Activated T-helper 2 cell treated with anti-CD3 and anti-CD28 coated beads, Interferon-gamma antibody, Interleukin-2, Interleukin-4, amounts not matched to agents 10 μg/mL and 5 μg/mL and 100 μg/mL, durations not matched to agents 14 hours and 24 hours and 36 hours (primary cell): ENCODE results near the gene RNF152. TPM values are rescaled to one million over a fixed set of nuclear protein-coding genes. Genes with fewer than 3 reads are reported as not detected.

Experiments
- DNase-seq: peaks from one replicate; pipeline ENCODE4 v3.0.0; 2021; ENCODE audit warnings: low spot score
- H3K27ac Mint-ChIP-seq: one replicate; pipeline ENCODE4 v1.8.0; 2021; ENCODE audit warnings: mixed read lengths
- H3K27me3 Mint-ChIP-seq: one replicate; pipeline ENCODE4 v1.8.0; 2021; ENCODE audit warnings: low read depth, mixed read lengths
- H3K36me3 Mint-ChIP-seq: one replicate; pipeline ENCODE4 v1.8.0; 2021; ENCODE audit warnings: low read depth, mixed read lengths
- H3K4me1 Mint-ChIP-seq: one replicate; pipeline ENCODE4 v1.8.0; 2021; ENCODE audit warnings: low read depth, mixed read lengths
- H3K4me3 Mint-ChIP-seq: one replicate; pipeline ENCODE4 v1.8.0; 2021; ENCODE audit warnings: low read depth, mild to moderate bottlenecking, moderate library complexity, mixed read lengths
- H3K9me3 Mint-ChIP-seq: one replicate; pipeline ENCODE4 v1.8.0; 2021; ENCODE audit warnings: mixed read lengths
- intact Hi-C: fragments of 100-400 bp; cut with micrococcal nuclease; formaldehyde crosslinking; loops from one replicate; pipeline ENCODE4 v1.15.1; 2023
- total RNA-seq: library from RNA; stranded (reverse); gene quantifications from 2 replicates; pipeline ENCODE4 v1.2.3, GENCODE V29; 2022

Gene RNF152
- total RNA-seq, 1 donor from 2014 or later = 0.21 TPM

GRCh38 chr18:61842146-61842545, 50.7 kb downstream of the RNF152 start:
- DNase-seq = no peak
- no peak overlapping the region for H3K4me3 Mint-ChIP-seq
- H3K9me3 Mint-ChIP-seq = no peaks in the 10 kb centered on the region
- intact Hi-C loops = no loop called here
- peaks cover 15% of the 10 kb centered on the region for H3K27me3 Mint-ChIP-seq
- H3K36me3 Mint-ChIP-seq = no peaks in the 10 kb centered on the region
- H3K27ac Mint-ChIP-seq = no peak overlapping the region
- H3K4me1 Mint-ChIP-seq = no peaks in the 10 kb centered on the region

GRCh38 chr18:61841706-61842105, 51.1 kb downstream of the RNF152 start:
- DNase-seq = no peak
- intact Hi-C loops = no loop called here
- H3K4me1 Mint-ChIP-seq = no peaks in the 10 kb centered on the region
- H3K27ac Mint-ChIP-seq = no peak overlapping the region
- peaks cover 15% of the 10 kb centered on the region for H3K27me3 Mint-ChIP-seq
- no peaks in the 10 kb centered on the region for H3K9me3 Mint-ChIP-seq
- no peaks in the 10 kb centered on the region for H3K36me3 Mint-ChIP-seq
- no peak overlapping the region for H3K4me3 Mint-ChIP-seq

GRCh38 chr18:61840324-61840723, 52.5 kb downstream of the RNF152 start:
- Mint-ChIP-seq H3K36me3 (no peaks in the 10 kb centered on the region), H3K4me3 (no peak overlapping the region), H3K27ac (no peak overlapping the region), H3K4me1 (no peaks in the 10 kb centered on the region), H3K27me3 (peaks cover 15% of the 10 kb centered on the region), H3K9me3 (no peaks in the 10 kb centered on the region)
- intact Hi-C loops = no loop called here
- DNase-seq = no peak

- intact Hi-C loops = no loop called here
- H3K27ac Mint-ChIP-seq = no peak overlapping the region
- H3K9me3 Mint-ChIP-seq = no peaks in the 10 kb centered on the region
- H3K4me1 Mint-ChIP-seq = peaks cover 6% of the 10 kb centered on the region
- H3K36me3 Mint-ChIP-seq = no peaks in the 10 kb centered on the region
- no peak for DNase-seq
- no peak overlapping the region for H3K4me3 Mint-ChIP-seq
- peaks cover 19% of the 10 kb centered on the region for H3K27me3 Mint-ChIP-seq
Observed at GRCh38 chr18:61838521-61838920, 54.3 kb downstream of the RNF152 start.

DNA sequence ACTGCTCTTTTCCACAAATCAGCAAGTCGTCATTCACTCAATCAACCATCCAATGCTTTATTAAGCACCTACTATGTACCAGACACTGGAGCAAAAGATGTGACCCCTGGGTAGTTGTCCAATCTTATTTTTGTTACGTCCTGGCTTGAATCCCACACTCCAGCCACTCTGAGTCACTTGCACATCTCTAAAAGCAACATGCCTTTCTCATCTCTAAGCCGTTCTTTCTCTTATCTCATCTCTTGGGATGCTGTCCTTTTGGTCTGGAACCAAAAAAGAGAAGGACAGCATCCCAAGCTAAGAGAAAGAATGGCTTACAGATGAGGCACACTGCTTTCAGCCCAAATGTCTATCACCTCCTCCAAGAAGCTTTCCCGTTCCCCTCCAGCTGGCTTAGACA, 58.8 kb downstream of the RNF152 start:
- Mint-ChIP-seq H3K36me3 (no peaks in the 10 kb centered on the region), H3K27ac (no peak overlapping the region), H3K4me3 (no peak overlapping the region), H3K27me3 (peaks cover 28% of the 10 kb centered on the region), H3K9me3 (no peaks in the 10 kb centered on the region), H3K4me1 (peaks cover 14% of the 10 kb centered on the region)
- intact Hi-C loops = no loop called here
- DNase-seq = no peak

- H3K4me3 Mint-ChIP-seq = no peak overlapping the region
- no peaks in the 10 kb centered on the region for H3K9me3 Mint-ChIP-seq
- intact Hi-C loops = no loop called here
- no peak for DNase-seq
- peaks cover 14% of the 10 kb centered on the region for H3K4me1 Mint-ChIP-seq
- no peaks in the 10 kb centered on the region for H3K36me3 Mint-ChIP-seq
- peaks cover 26% of the 10 kb centered on the region for H3K27me3 Mint-ChIP-seq
- H3K27ac Mint-ChIP-seq = no peak overlapping the region
Observed at GRCh38 chr18:61833387-61833786, 59.4 kb downstream of the RNF152 start.

- peaks cover 14% of the 10 kb centered on the region for H3K4me1 Mint-ChIP-seq
- no peak overlapping the region for H3K27ac Mint-ChIP-seq
- H3K27me3 Mint-ChIP-seq = peaks cover 26% of the 10 kb centered on the region
- DNase-seq = no peak
- no peaks in the 10 kb centered on the region for H3K9me3 Mint-ChIP-seq
- H3K36me3 Mint-ChIP-seq = no peaks in the 10 kb centered on the region
- intact Hi-C loops = no loop called here
- no peak overlapping the region for H3K4me3 Mint-ChIP-seq
Observed at GRCh38 chr18:61832858-61833257, 59.9 kb downstream of the RNF152 start.

DNA sequence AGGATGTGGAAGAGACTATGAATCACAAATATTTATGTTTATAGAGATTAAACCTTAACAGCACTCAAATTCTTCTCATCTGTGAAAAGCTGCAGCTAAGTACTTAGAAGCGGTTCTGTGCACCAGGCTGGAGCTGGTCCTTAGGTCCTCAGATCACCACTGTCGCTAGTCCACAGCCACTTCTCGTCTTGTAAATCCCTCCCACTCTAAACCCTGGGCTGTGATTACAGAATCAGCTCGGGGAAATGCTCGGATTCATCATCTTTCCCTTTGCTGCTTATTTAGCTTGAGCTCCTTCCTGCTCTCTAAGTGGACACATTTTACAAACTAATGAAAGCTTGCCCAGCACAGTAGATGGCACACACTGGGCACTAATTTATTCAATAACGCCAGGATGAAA, 61.7 kb downstream of the RNF152 start:
- Mint-ChIP-seq H3K27me3 (peaks cover 28% of the 10 kb centered on the region), H3K4me3 (no peak overlapping the region), H3K9me3 (no peaks in the 10 kb centered on the region), H3K36me3 (no peaks in the 10 kb centered on the region), H3K4me1 (peaks cover 14% of the 10 kb centered on the region), H3K27ac (no peak overlapping the region)
- intact Hi-C loops = no loop called here
- no peak for DNase-seq

- intact Hi-C loops = no loop called here
- no peaks in the 10 kb centered on the region for H3K9me3 Mint-ChIP-seq
- no peak for DNase-seq
- peaks cover 28% of the 10 kb centered on the region for H3K27me3 Mint-ChIP-seq
- H3K4me3 Mint-ChIP-seq = no peak overlapping the region
- H3K27ac Mint-ChIP-seq = no peak overlapping the region
- H3K36me3 Mint-ChIP-seq = no peaks in the 10 kb centered on the region
- H3K4me1 Mint-ChIP-seq = peaks cover 12% of the 10 kb centered on the region
Observed at GRCh38 chr18:61829108-61829507, 63.7 kb downstream of the RNF152 start.

DNA sequence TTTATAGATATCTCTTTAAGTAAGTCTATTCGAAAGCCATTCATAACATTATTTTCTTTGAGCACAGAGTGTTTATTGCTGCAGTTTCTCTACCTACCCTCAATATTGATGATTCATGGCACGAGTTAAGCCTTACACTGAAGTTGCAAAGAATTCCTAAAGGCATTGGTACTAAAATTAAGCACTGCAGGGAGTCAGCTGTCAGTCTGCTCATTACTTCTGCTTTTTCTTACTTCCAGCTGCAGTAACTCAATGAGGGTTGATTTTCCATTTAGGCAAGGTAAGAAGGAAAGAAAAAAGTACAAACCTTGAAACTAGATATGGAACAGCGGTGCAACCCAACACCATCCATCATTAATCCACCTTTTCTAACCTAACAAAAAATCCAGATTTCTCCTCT, 65.2 kb downstream of the RNF152 start:
- no peak overlapping the region for H3K27ac Mint-ChIP-seq
- no peaks in the 10 kb centered on the region for H3K36me3 Mint-ChIP-seq
- no peak for DNase-seq
- intact Hi-C loops = no loop called here
- H3K4me3 Mint-ChIP-seq = no peak overlapping the region
- H3K27me3 Mint-ChIP-seq = peaks cover 26% of the 10 kb centered on the region
- H3K9me3 Mint-ChIP-seq = no peaks in the 10 kb centered on the region
- no peaks in the 10 kb centered on the region for H3K4me1 Mint-ChIP-seq

- peaks cover 24% of the 10 kb centered on the region for H3K27me3 Mint-ChIP-seq
- no peak overlapping the region for H3K4me3 Mint-ChIP-seq
- no peaks in the 10 kb centered on the region for H3K4me1 Mint-ChIP-seq
- intact Hi-C loops = no loop called here
- H3K27ac Mint-ChIP-seq = no peak overlapping the region
- no peaks in the 10 kb centered on the region for H3K36me3 Mint-ChIP-seq
- DNase-seq = no peak
- no peaks in the 10 kb centered on the region for H3K9me3 Mint-ChIP-seq
Observed at GRCh38 chr18:61825386-61825785, 67.4 kb downstream of the RNF152 start.

- DNase-seq = no peak
- Mint-ChIP-seq H3K9me3 (no peaks in the 10 kb centered on the region), H3K27me3 (peaks cover 21% of the 10 kb centered on the region), H3K4me1 (no peaks in the 10 kb centered on the region), H3K4me3 (no peak overlapping the region), H3K36me3 (no peaks in the 10 kb centered on the region), H3K27ac (no peak overlapping the region)
- intact Hi-C loops = no loop called here
Observed at GRCh38 chr18:61824733-61825363, 68.0 kb downstream of the RNF152 start.

DNA sequence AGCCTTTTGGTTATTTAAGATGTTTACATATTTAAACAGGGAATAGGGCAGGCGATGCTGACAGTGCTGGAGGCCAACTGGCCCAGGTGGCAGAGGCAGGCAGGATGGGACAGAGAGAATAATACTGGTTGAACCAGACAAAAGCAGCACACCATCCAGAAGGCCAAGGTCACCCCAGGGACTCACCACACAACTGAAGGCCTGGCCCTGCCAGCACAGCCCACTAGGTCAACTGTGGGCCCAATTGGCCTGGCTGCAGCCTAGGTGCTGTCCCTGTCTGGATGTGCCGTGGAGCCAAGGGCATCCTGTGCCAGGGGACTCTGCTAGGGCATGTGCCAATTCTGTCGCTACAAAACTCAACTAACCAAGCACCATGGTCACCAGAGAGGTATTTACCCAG, 69.2 kb downstream of the RNF152 start:
- Mint-ChIP-seq H3K9me3 (no peaks in the 10 kb centered on the region), H3K27ac (no peak overlapping the region), H3K4me3 (no peak overlapping the region), H3K27me3 (peaks cover 14% of the 10 kb centered on the region), H3K36me3 (no peaks in the 10 kb centered on the region), H3K4me1 (no peaks in the 10 kb centered on the region)
- no peak for DNase-seq
- intact Hi-C loops = no loop called here

DNA sequence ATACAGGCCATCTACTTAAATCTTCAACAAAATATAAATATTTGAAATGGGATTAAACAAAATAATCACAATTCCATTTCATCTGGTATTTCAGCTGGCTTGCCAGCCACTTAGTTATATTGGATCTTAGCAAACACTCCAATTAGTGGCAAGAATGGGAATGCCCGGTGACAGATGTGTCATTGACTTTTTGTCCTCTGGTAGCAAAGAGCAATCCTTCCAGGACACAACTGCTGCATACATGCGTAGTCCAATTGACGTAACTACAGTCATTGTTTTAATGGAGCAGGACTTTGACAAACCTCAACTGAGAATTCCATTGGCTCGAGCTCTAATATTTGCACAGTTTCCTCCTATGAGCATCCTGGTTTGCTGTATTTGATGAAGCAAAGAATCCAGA, 69.9 kb downstream of the RNF152 start:
- H3K9me3 Mint-ChIP-seq = no peaks in the 10 kb centered on the region
- H3K4me1 Mint-ChIP-seq = no peaks in the 10 kb centered on the region
- peaks cover 12% of the 10 kb centered on the region for H3K27me3 Mint-ChIP-seq
- DNase-seq = no peak
- H3K27ac Mint-ChIP-seq = no peak overlapping the region
- H3K36me3 Mint-ChIP-seq = no peaks in the 10 kb centered on the region
- H3K4me3 Mint-ChIP-seq = no peak overlapping the region
- intact Hi-C loops = no loop called here
